Measurements from ENCODE around the gene CDYL2. TPM values are rescaled to one million over a fixed set of nuclear protein-coding genes. Genes with fewer than 3 reads are reported as not detected.
A peak's percentile ranks its signal among the peaks of the same experiment; 100 is the strongest.

Gene CDYL2
- total RNA-seq: 10 to 100 TPM; 40.7 to 49.0 TPM

- peaks cover 40% of the 10 kb centered on the region for H3K4me1 Mint-ChIP-seq
- POLR2A ChIA-PET: no interaction called here
These were observed at the start of gene CDYL2 for GRCh38 chr16:80804526-80805383. Gene CDYL2 (minus strand): TSS chr16:80804598. CDS start chr16:80804173, 425 bp downstream.

GRCh38 chr16:80852261-80852872 lies 48.0 kb upstream of the CDYL2 start:
- Mint-ChIP-seq H3K4me3 (no peak overlapping the region), H3K36me3 (ENCODE audit: low read depth) (no peaks in the 10 kb centered on the region), H3K9me3 (no peaks in the 10 kb centered on the region), H3K27me3 (peaks cover 10% of the 10 kb centered on the region), H3K27ac (no peak overlapping the region), H3K4me1 (no peaks in the 10 kb centered on the region)
- DNase-seq: peak; percentile 31
- CTCF ChIA-PET: no interaction called here
- POLR2A ChIA-PET: no interaction called here

More at GRCh38 chr16:80804526-80805383, at the start of gene CDYL2:
- DNase-seq: peak; percentile 52
- peak within 1 kb of the TSS; percentile 97 for H3K27ac Mint-ChIP-seq
- CTCF ChIA-PET: interaction anchor here (1.1 kb wide), 1 partner anchor 214 kb away, joined by 3 read pairs; no protein-coding TSS in a partner anchor
- peaks cover 6% of the 10 kb centered on the region for H3K9me3 Mint-ChIP-seq
- H3K4me3 Mint-ChIP-seq: peak within 1 kb of the TSS; percentile 90
- peaks cover 11% of the 10 kb centered on the region for H3K36me3 Mint-ChIP-seq (ENCODE audit: low read depth)
- no peaks in the 10 kb centered on the region for H3K27me3 Mint-ChIP-seq

- Mint-ChIP-seq H3K4me1 (no peaks in the 10 kb centered on the region), H3K27ac (no peak overlapping the region), H3K9me3 (no peaks in the 10 kb centered on the region), H3K27me3 (peaks cover 9% of the 10 kb centered on the region), H3K36me3 (ENCODE audit: low read depth) (no peaks in the 10 kb centered on the region), H3K4me3 (no peak overlapping the region)
- POLR2A ChIA-PET: no interaction called here
- CTCF ChIA-PET: no interaction called here
- no peak for DNase-seq
These were observed 47.4 kb upstream of the CDYL2 start for GRCh38 chr16:80851831-80852230.

GRCh38 chr16:80850757-80851156 lies 46.4 kb upstream of the CDYL2 start:
- peaks cover 7% of the 10 kb centered on the region for H3K27me3 Mint-ChIP-seq
- DNase-seq: no peak
- H3K9me3 Mint-ChIP-seq: no peaks in the 10 kb centered on the region
- ChIA-PET CTCF (no interaction called here), POLR2A (no interaction called here)
- H3K4me1 Mint-ChIP-seq: no peaks in the 10 kb centered on the region
- H3K27ac Mint-ChIP-seq: no peak overlapping the region
- H3K4me3 Mint-ChIP-seq: no peak overlapping the region
- H3K36me3 Mint-ChIP-seq (ENCODE audit: low read depth): no peaks in the 10 kb centered on the region

DNA sequence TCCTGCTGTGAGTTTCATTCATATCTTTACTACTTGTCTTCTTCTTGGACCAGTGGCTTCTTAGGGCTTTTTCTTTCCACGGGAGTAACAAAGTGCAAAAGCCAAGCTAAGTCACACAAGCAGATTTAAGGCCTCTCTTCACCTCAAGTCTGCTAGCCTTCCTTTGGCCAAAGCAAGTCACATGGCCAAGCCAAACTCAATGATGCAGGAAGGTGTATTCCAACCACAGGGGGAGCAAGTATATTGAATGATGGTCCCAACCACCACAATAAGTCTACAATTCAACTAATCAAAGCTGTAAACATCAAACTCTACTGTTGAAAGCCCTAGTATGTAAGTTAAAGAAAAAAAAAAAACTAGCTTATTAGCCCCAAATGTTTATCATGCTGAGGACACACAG lies 44.5 kb upstream of the CDYL2 start:
- Mint-ChIP-seq H3K36me3 (ENCODE audit: low read depth) (no peaks in the 10 kb centered on the region), H3K4me1 (no peaks in the 10 kb centered on the region), H3K9me3 (no peaks in the 10 kb centered on the region), H3K4me3 (no peak overlapping the region), H3K27me3 (peaks cover 8% of the 10 kb centered on the region), H3K27ac (no peak overlapping the region)
- CTCF ChIA-PET: no interaction called here
- DNase-seq: no peak
- POLR2A ChIA-PET: no interaction called here

DNA sequence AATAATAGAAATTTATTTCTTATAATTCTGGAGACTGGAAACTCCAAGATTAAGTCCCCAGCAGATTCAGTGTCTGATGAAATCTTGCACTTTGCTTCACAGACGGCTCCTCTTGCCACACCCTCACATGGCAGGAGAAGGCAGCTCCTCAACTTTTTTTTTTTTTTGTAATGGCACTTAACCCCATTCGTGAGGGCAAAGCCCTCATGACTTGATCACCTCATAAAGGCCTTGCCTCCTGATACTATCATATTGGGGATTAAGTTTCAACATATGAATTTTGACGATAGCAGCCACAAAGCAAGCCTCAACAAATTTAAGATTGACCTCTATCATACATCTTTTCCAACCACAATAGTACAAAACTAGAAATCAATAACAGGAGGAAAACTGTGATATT lies 42.3 kb upstream of the CDYL2 start:
- ChIA-PET POLR2A (no interaction called here), CTCF (interaction anchor here (0.6 kb wide), 1 partner anchor 78 kb away, joined by 4 read pairs; no protein-coding TSS in a partner anchor)
- no peak overlapping the region for H3K4me3 Mint-ChIP-seq
- no peak overlapping the region for H3K27ac Mint-ChIP-seq
- peaks cover 16% of the 10 kb centered on the region for H3K27me3 Mint-ChIP-seq
- no peaks in the 10 kb centered on the region for H3K4me1 Mint-ChIP-seq
- H3K36me3 Mint-ChIP-seq (ENCODE audit: low read depth): no peaks in the 10 kb centered on the region
- no peak for DNase-seq
- H3K9me3 Mint-ChIP-seq: no peaks in the 10 kb centered on the region

- H3K4me1 Mint-ChIP-seq: no peaks in the 10 kb centered on the region
- H3K36me3 Mint-ChIP-seq (ENCODE audit: low read depth): no peaks in the 10 kb centered on the region
- no peak overlapping the region for H3K4me3 Mint-ChIP-seq
- no peak for DNase-seq
- peaks cover 20% of the 10 kb centered on the region for H3K27me3 Mint-ChIP-seq
- no peak overlapping the region for H3K27ac Mint-ChIP-seq
- CTCF ChIA-PET: interaction anchor here (0.6 kb wide), 1 partner anchor 79 kb away, joined by 4 read pairs; no protein-coding TSS in a partner anchor
- H3K9me3 Mint-ChIP-seq: peaks cover 2% of the 10 kb centered on the region
- POLR2A ChIA-PET: interaction anchor here (0.7 kb wide), 1 partner anchor 16 kb away, joined by 7 read pairs; no protein-coding TSS in a partner anchor
These were observed 41.9 kb upstream of the CDYL2 start for GRCh38 chr16:80846275-80846674.

DNA sequence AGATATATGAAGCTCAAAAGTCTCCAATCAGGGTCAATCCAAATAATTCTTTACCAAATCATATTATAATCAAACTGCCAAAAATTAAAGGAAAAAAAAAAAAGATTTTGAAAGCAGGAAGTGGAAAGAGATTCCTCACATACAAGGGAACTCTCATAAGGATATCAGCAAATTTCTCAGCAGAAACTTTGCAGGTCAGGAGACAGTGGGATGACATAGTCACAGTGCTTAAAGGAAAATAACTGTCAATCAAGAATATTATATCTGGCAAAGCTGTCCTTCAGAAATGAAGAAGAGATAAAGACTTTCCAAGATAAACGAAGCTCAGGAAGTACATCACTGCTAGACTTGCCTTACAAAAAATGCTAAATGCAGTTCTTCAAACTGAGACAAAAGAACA lies 40.0 kb upstream of the CDYL2 start:
- DNase-seq: no peak
- H3K27me3 Mint-ChIP-seq: peaks cover 33% of the 10 kb centered on the region
- CTCF ChIA-PET: no interaction called here

DNA sequence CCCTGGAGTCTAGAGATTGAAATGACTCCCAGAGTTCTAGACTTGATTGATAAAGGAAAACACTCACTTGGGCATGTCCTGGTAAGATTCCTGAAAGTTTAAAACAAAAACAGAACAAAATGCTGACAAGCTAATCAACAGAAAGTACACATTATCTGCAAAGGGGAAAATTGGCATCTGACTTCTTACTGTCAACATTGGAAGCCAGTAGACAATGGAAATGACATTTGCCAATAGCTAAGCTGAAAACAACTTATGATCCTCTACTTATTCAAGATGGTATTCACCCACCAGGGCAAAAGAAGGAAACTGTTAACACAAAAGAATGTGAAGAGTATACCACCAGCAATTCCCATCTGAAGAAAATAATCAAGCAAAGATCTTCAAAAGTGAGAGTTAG lies 36.8 kb upstream of the CDYL2 start:
- Mint-ChIP-seq H3K36me3 (ENCODE audit: low read depth) (no peaks in the 10 kb centered on the region), H3K9me3 (peaks cover 6% of the 10 kb centered on the region), H3K4me3 (no peak overlapping the region), H3K4me1 (no peaks in the 10 kb centered on the region), H3K27ac (no peak overlapping the region), H3K27me3 (peaks cover 38% of the 10 kb centered on the region)
- POLR2A ChIA-PET: no interaction called here
- CTCF ChIA-PET: no interaction called here
- no peak for DNase-seq

More for the DNA sequence above, 40.0 kb upstream of the CDYL2 start:
- H3K4me3 Mint-ChIP-seq: no peak overlapping the region
- H3K9me3 Mint-ChIP-seq: peaks cover 6% of the 10 kb centered on the region
- no peaks in the 10 kb centered on the region for H3K36me3 Mint-ChIP-seq (ENCODE audit: low read depth)
- H3K4me1 Mint-ChIP-seq: no peaks in the 10 kb centered on the region
- H3K27ac Mint-ChIP-seq: no peak overlapping the region
- POLR2A ChIA-PET: no interaction called here

DNA sequence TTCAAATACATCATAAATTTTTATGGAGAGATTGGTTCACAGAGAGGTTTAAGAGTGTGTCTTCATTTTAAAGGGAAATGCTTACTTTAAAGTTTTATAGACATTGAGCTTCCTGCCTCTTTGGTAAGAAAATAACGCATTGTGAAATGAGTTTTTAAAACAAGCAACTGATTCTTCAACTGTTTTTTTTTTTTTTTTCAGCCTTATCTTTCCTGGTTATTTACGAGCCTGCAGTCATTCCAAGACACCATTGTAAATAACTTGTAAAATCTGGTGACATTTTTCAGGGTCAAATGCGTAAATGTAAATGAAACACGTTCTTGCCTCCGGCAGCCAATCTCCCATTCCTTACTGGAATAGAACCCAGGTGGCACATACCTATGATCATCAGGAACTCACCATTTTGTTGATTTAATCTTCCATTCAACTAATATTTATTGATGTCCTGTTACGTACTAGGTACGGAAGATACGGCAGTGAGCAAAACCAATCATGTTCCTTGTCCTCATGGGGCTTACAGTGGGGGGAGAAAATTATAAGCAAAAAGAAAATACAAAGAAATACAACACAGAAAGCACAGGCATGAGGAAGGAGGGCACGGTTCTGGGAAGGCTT lies 33.2 kb upstream of the CDYL2 start:
- ChIA-PET POLR2A (no interaction called here), CTCF (interaction anchor here (0.6 to 1.0 kb wide), 3 partner anchors 20 to 389 kb away, joined by 3 to 5 read pairs (median 3); no protein-coding TSS in a partner anchor)
- Mint-ChIP-seq H3K4me3 (no peak overlapping the region), H3K4me1 (no peaks in the 10 kb centered on the region), H3K27me3 (peaks cover 43% of the 10 kb centered on the region), H3K36me3 (ENCODE audit: low read depth) (no peaks in the 10 kb centered on the region), H3K9me3 (peaks cover 6% of the 10 kb centered on the region), H3K27ac (no peak overlapping the region)
- no peak for DNase-seq

DNA sequence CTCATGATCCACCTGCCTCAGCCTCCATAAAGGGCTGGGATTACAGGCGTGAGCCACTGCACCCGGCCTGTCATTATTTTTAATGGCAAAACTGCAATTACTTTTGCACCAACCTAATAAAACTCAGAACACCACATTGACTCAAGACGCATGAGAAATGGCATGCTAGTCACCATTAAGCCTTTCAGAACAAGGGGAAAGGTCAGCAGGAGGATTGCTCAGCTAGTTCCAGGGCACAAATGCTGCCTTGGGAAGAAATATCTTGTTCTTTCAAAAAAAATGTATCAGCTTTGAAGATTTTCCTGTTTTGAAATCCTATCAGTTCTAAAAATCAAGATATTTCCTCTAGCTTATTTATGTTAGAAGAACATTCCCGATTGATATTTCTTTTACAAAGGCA lies 32.4 kb upstream of the CDYL2 start:
- H3K4me3 Mint-ChIP-seq: no peak overlapping the region
- no peak for DNase-seq
- no peaks in the 10 kb centered on the region for H3K4me1 Mint-ChIP-seq
- no peak overlapping the region for H3K27ac Mint-ChIP-seq
- CTCF ChIA-PET: interaction anchor here (0.6 to 1.0 kb wide), 3 partner anchors 21 to 390 kb away, joined by 3 to 5 read pairs (median 3); no protein-coding TSS in a partner anchor
- POLR2A ChIA-PET: no interaction called here
- peaks cover 6% of the 10 kb centered on the region for H3K9me3 Mint-ChIP-seq
- peaks cover 39% of the 10 kb centered on the region for H3K27me3 Mint-ChIP-seq
- H3K36me3 Mint-ChIP-seq (ENCODE audit: low read depth): no peaks in the 10 kb centered on the region

- CTCF ChIA-PET: no interaction called here
- POLR2A ChIA-PET: no interaction called here
- Mint-ChIP-seq H3K4me3 (no peak overlapping the region), H3K36me3 (ENCODE audit: low read depth) (no peaks in the 10 kb centered on the region), H3K9me3 (peaks cover 4% of the 10 kb centered on the region), H3K27ac (no peak overlapping the region), H3K27me3 (peaks cover 36% of the 10 kb centered on the region), H3K4me1 (no peaks in the 10 kb centered on the region)
- DNase-seq: no peak
These were observed 31.8 kb upstream of the CDYL2 start for GRCh38 chr16:80836202-80836601.

DNA sequence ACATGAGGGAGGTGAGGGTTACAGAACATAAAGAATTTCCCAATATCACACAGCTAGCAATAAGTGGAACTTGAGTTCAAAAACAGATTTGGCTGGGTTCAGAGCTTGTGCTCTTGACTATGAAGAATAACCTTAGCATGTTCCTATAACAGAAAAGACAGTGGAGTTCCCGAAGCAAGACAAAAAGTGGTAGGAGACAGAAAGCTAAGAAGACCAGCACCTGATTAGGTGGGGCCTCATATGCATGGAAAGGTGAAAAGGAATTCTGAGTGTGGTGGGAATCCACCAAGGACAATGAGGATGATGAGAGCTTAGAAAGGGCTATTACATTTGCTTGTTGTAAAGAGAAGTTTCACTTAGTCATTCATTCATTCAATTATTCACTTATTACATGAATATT lies 26.6 kb upstream of the CDYL2 start:
- DNase-seq: no peak

More for the DNA sequence above, 26.6 kb upstream of the CDYL2 start:
- ChIA-PET POLR2A (no interaction called here), CTCF (interaction anchor here (2.8 kb wide), 1 partner anchor 304 kb away, joined by 12 read pairs; no protein-coding TSS in a partner anchor)
- no peaks in the 10 kb centered on the region for H3K9me3 Mint-ChIP-seq
- H3K4me1 Mint-ChIP-seq: no peaks in the 10 kb centered on the region
- no peaks in the 10 kb centered on the region for H3K36me3 Mint-ChIP-seq (ENCODE audit: low read depth)
- no peak overlapping the region for H3K4me3 Mint-ChIP-seq
- peaks cover 39% of the 10 kb centered on the region for H3K27me3 Mint-ChIP-seq
- no peak overlapping the region for H3K27ac Mint-ChIP-seq
